Keratinocyte (primary cell): ENCODE measurements around the gene IGF2BP1.

Experiments
- CTCF ChIP-seq, 3 experiments: IDR thresholded peaks in 1 of 3; conservative IDR thresholded peaks in 1 of 3; optimal IDR thresholded peaks in 1 of 3; 2 replicates in 2 of 3; 3 replicates in 1 of 3; pipeline versions ENCODE3 to v1.5.1; 2011; ENCODE audit warnings: low read length in 3 of 3, mild to moderate bottlenecking in 3 of 3, moderate library complexity in 2 of 3, control low read depth in 1 of 3, inconsistent platforms in 1 of 3; ENCODE audit not compliant: insufficient read depth in 2 of 3; ENCODE audit errors: extremely low read depth in 1 of 3
- EZH2 ChIP-seq: IDR thresholded peaks from one replicate; pipeline ENCODE4 v1.6.1; 2012; ENCODE audit warnings: inconsistent platforms, mild to moderate bottlenecking, low read length, moderate library complexity

GRCh38 chr17:49069585-49070273 is 72.5 kb downstream of the IGF2BP1 start:
- TF ChIP-seq CTCF (optimal IDR thresholded peaks at IDR 0.05 in 1 of 3, IDR thresholded peaks at IDR 0.05 in 1 of 3, conservative IDR thresholded peaks at IDR 0.05 in 1 of 3; ENCODE audit: extremely low read depth in 1 of 3, insufficient read depth in 2 of 3, low read length in 3 of 3) (no peak), EZH2 (no peak)
